ENCODE measurements around the gene FANCM.
"Not testable (repeated sequence)": the region's sequence is repeated elsewhere in the genome, so short reads cannot be mapped to it uniquely, and the experiment has no call there.

FANCM gene

GRCh38 chr14:45212231-45212630, 76.5 kb downstream of the FANCM start:
- Histone ChIP-seq H3K27me3 (ENCODE audit: insufficient read depth, low read depth) (no peaks in the 10 kb centered on the region), H3K4me1 (ENCODE audit: low read depth, poor library complexity, severe bottlenecking) (no peaks in the 10 kb centered on the region), H3K4me2 (no peak overlapping the region), H3K27ac (no peak overlapping the region), H3K9ac (no peak overlapping the region), H3K4me3 (IDR thresholded peaks at IDR 0.05; ENCODE audit: insufficient read depth, low read depth, low read length) (no peak overlapping the region), H4K20me1 (ENCODE audit: insufficient read depth) (no peaks in the 10 kb centered on the region), H3K36me3 (ENCODE audit: insufficient read depth) (no peaks in the 10 kb centered on the region), H3K79me2 (ENCODE audit: insufficient read depth, low read depth) (no peaks in the 10 kb centered on the region), H2AFZ (ENCODE audit: low read depth) (no peak overlapping the region)
- no peak for TF ChIP-seq CTCF (conservative IDR thresholded peaks at IDR 0.05; ENCODE audit: low read depth, low read length)

DNA sequence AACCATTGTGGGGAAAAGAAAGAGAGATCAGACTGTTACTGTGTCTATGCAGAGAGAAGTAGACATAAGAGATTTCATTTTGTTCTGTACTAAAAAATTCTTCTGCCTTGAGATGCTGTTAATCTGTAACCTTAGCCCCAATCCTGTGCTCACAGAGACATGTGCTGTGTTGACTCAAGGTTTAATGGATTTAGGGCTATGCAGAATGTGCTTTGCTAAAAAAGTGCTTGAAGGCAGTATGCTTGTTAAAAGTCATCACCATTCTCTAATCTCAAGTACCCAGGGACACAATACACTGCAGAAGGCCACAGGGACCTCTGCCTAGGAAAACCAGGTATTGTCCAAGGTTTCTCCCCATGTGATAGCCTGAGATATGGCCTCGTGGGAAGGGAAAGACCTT, 78.0 kb downstream of the FANCM start:
- not testable (repeated sequence) for H3K9ac ChIP-seq; H3K4me3 ChIP-seq (IDR thresholded peaks at IDR 0.05; ENCODE audit: insufficient read depth, low read depth, low read length); H3K27ac ChIP-seq; H3K36me3 ChIP-seq (ENCODE audit: insufficient read depth); H4K20me1 ChIP-seq (ENCODE audit: insufficient read depth); H2AFZ ChIP-seq (ENCODE audit: low read depth); H3K27me3 ChIP-seq (ENCODE audit: insufficient read depth, low read depth); H3K4me1 ChIP-seq (ENCODE audit: low read depth, poor library complexity, severe bottlenecking); H3K4me2 ChIP-seq; H3K79me2 ChIP-seq (ENCODE audit: insufficient read depth, low read depth)

- not testable (repeated sequence) for H3K27me3 ChIP-seq (ENCODE audit: insufficient read depth, low read depth); H4K20me1 ChIP-seq (ENCODE audit: insufficient read depth); H3K36me3 ChIP-seq (ENCODE audit: insufficient read depth); H3K79me2 ChIP-seq (ENCODE audit: insufficient read depth, low read depth); H3K4me1 ChIP-seq (ENCODE audit: low read depth, poor library complexity, severe bottlenecking); H3K4me3 ChIP-seq (IDR thresholded peaks at IDR 0.05; ENCODE audit: insufficient read depth, low read depth, low read length); H2AFZ ChIP-seq (ENCODE audit: low read depth); H3K27ac ChIP-seq; H3K9ac ChIP-seq; H3K4me2 ChIP-seq
These were observed 78.6 kb downstream of the FANCM start for GRCh38 chr14:45214341-45214740.

DNA sequence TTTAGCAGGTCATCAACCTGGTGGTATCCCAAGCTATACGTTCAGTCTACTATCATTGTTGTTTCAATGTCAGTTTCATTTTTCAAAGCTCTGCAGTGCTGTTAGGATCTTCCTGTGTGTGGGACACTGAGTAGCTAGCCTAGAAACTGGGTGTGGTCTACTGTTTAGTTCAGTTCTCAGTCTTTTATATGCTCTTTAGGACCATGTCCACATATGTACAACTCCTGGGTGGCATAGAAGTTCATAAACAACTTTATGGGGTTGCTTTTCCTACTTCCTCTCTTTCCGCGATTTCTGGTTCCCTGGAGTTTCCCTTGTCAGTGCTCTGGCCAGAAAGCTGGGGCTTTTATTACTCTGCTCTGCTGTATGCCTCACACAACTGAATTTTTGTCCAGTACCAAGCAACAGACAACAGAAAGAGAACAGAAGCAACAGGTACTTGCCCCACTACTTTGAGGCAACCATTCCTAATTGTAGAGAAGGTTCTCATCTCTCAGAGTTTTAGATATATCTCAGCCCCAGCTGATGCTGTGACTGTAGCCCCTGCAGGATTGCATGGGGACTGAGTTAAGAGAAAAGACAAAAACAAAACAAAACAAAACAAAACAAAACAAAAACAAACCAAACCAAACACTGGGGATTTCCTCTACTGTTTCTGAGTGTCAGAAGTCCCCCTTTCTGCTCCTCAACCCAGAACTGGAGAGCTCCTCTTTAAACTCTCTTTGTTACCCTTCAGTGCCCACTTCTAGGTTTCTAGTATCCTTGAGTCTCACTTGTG, 86.9 kb downstream of the FANCM start:
- Histone ChIP-seq H3K9ac (no peak overlapping the region), H3K79me2 (ENCODE audit: insufficient read depth, low read depth) (no peaks in the 10 kb centered on the region), H3K4me2 (no peak overlapping the region), H3K27me3 (ENCODE audit: insufficient read depth, low read depth) (no peaks in the 10 kb centered on the region), H3K27ac (no peak overlapping the region), H2AFZ (ENCODE audit: low read depth) (no peak overlapping the region), H4K20me1 (ENCODE audit: insufficient read depth) (no peaks in the 10 kb centered on the region), H3K36me3 (ENCODE audit: insufficient read depth) (no peaks in the 10 kb centered on the region), H3K4me3 (IDR thresholded peaks at IDR 0.05; ENCODE audit: insufficient read depth, low read depth, low read length) (no peak overlapping the region), H3K4me1 (ENCODE audit: low read depth, poor library complexity, severe bottlenecking) (no peaks in the 10 kb centered on the region)
- TF ChIP-seq CTCF (conservative IDR thresholded peaks at IDR 0.05; ENCODE audit: low read depth, low read length), result no peak

GRCh38 chr14:45227566-45227965, 91.8 kb downstream of the FANCM start:
- no peak overlapping the region for H2AFZ ChIP-seq (ENCODE audit: low read depth)
- H3K36me3 ChIP-seq (ENCODE audit: insufficient read depth), result no peaks in the 10 kb centered on the region
- H3K4me1 ChIP-seq (ENCODE audit: low read depth, poor library complexity, severe bottlenecking), result no peaks in the 10 kb centered on the region

More at GRCh38 chr14:45227566-45227965, 91.8 kb downstream of the FANCM start:
- Histone ChIP-seq H4K20me1 (ENCODE audit: insufficient read depth) (no peaks in the 10 kb centered on the region), H3K27me3 (ENCODE audit: insufficient read depth, low read depth) (no peaks in the 10 kb centered on the region), H3K4me2 (no peak overlapping the region), H3K79me2 (ENCODE audit: insufficient read depth, low read depth) (no peaks in the 10 kb centered on the region), H3K27ac (no peak overlapping the region), H3K9ac (no peak overlapping the region), H3K4me3 (IDR thresholded peaks at IDR 0.05; ENCODE audit: insufficient read depth, low read depth, low read length) (no peak overlapping the region)
- no peak for TF ChIP-seq CTCF (conservative IDR thresholded peaks at IDR 0.05; ENCODE audit: low read depth, low read length)
